Stimulated activated CD8-positive, alpha-beta memory T cell treated with anti-CD3 and anti-CD28 coated beads, Interleukin-15, amount 100 ng/mL, for 1 hour (primary cell): ENCODE measurements around the gene STK32C.

Experiments used
- DNase-seq: peaks from one replicate; pipeline ENCODE4 v3.0.0-alpha.2; 2020; ENCODE audit warnings: low read depth

Gene STK32C

GRCh38 chr10:132197271-132198067, 110.3 kb downstream of the STK32C start:
- DNase-seq = no peak

DNA sequence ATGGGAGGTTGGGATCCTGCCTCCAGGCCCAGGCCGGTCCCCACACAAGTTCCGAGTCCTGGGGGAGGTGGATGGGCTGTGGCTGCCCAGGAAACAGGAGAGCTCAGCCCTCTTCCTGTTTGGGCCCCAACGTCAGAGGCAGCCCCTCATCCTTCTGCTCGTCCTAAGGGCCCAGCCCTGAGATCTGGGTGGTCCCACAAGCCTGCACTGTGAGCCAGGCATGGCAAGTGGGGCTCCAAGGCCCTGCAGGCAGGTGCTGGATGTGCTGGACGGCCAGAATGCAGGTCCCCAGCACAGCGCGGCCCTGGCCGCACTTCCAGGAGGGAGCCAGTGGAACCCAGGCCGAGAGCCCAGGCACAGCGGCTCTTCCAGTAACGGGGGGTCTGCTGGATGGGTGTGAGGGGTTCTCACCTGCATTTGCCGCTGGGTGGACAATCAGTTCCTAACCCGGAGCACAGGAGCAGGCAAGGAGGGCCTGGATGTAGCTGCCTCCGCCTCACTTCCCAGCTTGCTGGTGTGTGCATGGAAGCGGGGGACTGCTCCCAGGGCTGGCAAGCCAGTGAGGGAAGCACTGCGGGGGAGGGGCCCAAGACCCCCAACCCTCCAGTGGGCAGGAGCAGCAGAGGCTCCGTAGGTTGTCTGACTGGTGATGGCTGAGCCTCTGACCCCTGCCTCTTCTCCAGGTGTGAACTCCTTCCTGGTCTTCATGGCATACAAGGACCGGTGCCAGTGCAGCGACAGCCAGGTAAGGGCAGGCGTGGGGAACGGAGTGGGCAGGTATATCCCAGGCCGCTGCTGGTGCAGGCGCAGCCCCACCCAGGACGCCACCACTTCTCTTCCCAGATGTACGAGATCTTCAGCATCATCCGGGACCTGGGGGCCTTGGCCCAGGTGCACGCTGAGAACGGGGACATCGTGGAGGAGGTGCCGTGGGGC, 111.3 kb downstream of the STK32C start:
- DNase-seq = no peak

DNA sequence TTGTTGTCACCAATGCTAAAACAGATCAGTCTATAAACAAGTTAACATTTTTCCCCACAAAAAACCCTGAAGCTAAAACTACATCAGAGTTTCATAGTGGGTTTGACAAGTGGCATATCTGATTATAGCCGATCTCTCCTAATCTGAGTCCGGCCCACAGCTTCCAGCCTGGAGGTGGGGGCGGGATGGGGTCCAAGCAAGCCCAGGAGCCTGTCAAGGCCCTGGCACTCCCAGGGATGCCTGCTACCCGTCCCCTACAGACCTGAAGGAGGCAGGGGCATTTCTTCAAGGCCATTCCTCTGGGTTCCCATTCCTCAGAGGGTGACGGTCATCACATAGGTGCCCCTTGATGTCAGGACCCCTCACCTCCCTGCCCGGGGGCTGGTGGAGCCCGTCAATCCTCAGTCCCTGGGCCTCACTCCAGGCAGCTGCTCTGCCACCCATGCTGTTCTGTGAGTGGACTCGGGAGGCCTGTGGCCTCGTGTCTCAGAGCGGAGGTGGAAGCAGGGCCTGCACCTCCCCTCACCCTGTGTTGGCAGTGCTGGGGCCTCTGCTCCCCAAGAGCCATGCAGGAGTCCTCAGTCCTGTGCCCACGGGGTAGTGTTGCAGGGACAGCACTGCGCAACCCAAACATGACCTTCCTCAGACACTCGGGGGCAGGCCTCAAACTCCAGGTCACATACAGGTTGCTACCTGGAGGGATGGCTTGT, 112.2 kb downstream of the STK32C start:
- DNase-seq = no peak

DNA sequence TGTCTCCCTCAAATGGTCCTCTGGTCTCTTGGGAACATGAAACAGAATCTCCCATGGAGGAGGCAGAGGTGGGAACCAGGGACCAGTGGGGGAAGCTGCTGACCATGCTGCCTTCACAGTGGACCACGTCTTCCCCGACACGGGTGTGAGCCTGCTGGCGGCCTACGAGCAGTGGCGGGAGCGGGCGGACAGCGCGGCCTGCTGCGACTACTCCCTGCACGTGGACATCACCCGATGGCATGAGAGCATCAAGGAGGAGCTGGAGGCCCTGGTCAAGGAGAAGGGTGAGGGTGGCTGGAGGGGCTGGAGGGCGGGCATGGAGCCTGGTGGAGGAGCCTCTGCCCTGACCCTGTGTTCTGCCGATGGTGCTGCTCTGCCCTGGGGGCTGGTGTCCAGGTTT, 113.0 kb downstream of the STK32C start:
- DNase-seq = no peak

DNA sequence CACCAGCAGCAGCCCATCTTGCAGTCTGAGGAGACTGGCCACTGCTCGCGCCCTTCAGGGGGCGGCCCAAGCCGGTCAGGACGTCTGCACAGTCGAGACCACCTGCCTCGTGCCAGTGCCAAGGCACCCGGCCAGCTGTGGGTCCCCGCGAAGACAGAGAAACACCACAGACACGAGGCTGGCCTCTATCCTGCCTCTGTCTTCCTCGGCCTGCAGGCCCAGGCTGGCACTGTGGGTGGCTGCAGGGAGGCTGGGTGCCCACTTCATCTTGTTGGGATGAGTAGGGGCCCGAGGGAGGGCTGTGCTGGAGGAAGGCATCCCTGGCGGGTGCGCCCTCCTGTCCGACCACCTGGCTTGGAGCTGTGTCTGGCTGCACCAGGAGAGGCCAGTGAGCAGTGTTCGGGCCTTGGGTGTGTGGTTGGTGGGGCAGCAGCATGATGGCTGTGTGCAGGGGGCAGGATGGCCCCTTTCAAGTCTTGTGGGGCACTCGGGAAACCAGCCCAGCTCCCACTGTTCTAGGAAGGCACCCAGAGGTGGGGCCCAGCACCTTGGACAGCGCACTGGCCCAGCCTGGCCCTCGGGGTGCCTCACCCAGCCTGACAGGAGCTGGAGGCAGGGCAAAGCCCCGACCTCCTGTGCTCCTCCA, 113.7 kb downstream of the STK32C start:
- DNase-seq = no peak

- no peak for DNase-seq
Observed at GRCh38 chr10:132192991-132193665, 114.6 kb downstream of the STK32C start.

DNA sequence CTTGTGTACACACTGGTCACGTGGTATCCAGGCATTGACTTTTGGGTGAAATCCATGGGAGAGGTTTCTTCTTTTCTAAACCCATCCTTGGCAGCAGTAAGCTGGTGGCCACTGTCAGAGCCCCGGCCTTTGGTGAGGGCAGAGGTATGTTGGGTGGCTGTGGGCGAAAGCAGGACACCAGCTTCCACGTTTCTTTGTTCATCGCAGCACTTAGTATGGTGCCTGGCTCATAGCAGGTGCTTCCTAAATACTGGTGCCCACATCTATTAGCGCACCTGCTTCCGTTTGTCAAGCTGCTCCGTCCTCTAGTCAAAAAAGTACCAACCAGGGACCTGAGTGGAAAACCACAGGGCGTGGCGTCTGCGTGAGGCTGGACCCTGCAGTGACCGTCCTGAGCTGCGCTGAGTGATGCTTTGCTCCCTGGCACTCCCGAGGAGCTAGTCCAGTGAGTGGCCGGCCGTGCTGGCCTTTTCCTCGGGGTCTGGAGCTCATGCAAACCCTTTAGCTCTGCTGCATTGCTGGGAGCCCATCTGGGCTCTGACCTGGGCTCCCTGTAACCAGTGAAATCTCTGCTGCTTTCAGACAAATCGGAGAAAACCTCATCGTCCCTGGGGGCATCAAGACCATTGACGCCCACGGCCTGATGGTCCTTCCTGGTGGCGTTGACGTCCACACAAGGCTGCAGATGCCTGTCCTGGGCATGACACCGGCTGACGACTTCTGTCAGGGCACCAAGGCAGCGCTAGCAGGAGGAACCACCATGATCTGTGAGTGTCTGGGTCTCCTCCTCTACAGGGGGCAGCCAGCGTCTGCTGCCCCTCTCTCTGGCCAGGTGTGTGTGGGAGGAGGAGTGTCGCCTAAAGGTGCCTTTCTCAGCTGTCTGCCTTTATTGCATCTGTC, 115.4 kb downstream of the STK32C start:
- DNase-seq = no peak

- no peak for DNase-seq
Observed at GRCh38 chr10:132189810-132190422, 117.8 kb downstream of the STK32C start.

DNA sequence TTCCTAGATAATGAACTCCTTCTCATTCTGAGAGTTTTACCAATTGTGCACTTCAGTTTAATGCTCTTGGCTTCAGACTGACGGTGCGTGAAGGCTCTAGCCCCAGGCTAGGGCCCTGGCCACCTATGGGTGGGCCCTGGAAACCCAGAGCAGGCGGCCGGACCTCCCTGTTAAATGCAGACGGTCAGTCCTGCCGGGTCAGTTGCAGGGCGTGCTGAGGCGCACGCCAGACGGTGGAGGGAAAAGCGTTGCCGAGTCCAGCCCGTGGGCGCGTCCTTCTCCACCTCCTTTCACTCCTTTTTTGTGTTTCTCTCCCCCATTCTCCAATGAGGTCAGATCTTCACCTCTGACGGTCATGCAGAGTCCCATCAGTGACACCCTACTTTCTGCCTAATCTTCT, 118.7 kb downstream of the STK32C start:
- DNase-seq = no peak

DNA sequence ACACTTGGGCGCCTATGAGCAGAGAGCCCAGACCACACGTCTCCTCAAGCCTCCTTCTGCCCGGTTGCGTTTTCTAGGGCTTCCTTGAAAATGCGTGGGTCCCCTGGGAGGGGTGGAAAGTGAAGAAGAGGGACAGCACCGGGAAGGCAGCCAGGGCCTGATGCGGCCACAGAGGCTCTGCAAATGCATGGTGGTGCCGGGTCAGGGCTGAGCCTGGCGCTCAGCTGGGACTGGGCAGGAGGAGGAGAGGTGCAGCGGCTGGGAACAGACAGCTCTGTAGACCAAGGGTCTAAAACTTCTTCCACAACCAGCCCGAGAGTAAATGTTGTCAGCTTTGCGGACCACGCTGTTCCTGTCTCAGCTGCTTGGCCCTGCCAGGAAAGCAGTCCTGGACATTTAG, 119.4 kb downstream of the STK32C start:
- no peak for DNase-seq

DNA sequence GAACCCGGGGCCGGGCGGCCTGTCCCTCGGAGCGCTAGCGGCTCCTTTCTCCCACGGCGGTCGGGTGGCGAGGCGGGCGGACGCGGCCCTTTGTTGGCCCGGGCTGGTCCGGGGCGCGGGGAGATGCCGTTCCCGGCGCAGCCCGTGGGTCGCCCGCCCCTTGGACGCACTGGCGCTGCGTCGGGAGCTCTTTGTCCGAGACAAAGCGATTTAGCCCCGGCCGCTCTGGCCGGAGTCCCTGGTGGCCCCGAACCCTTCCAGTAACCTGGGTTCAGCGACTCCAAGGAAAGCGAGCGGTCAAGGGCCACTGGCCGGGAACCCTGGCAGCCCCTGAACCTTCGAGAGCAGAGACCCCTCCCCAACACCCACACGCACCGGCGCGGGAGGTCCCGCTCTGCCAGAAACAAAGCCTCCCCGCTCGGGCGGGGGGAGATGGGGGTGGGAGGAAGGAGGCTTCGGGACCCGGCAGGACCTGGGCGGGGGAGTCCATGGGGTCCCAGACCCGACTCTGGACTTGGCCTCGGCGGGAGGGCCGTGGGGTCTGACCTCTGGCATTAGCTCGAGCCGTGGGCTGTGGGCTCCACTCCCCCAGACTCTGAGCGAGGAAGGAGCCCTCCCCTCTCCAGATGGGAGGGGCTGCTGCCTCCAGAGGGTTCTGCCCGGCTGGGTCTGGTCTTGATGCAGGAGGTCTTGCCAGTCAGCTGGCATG, 120.2 kb downstream of the STK32C start:
- DNase-seq = no peak

DNA sequence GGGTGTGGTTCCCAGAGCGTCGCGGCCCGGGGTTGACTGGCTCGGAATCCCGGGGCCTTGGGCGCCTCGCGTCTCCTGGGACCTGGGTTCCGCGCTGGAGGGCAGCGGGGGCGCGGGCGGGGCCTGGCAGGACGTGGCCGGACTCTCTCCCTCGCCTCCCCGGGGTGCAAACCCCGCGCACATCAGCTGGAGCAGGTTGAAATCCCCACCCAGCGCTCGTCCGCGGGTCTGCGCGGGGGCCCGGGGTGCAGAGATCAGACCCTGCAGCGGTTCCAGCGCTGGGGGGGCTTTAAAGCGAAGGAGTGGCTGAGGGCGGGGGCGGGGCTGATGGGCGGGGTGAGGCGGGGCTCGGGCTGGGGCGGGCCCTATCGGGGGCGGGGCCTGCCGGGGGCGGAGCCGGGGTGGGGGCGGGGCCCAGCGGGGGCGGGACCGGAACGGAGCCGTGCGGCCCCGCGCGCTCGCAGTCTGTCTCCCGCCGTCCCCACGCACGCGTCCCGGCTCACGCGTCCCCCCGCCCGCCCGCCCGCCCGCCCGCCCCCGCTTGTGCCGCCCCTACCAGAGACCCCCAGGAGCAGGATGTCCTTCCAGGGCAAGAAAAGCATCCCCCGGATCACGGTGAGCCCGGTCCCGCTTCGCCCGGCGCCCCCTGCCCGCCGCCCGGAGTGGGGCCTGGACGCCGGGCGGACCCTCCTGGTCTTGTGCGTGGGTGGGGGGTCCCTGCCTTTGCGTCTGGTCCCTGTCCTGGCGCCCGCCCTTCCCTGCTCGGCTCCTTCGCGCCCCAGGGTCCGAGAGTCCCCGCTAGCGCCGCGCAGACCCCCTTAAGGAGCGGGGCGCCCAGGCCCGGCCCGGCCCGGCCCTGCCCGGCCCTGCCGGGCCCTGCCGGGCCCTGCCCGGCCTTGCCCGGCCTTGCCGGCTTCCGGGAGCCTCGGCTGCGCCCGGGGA, 121.0 kb downstream of the STK32C start, which contains the start of gene DPYSL4:
Gene DPYSL4, plus strand, starts transcription at position 461 of the 942 bp plus-strand sequence. Its CDS starts 116 bp downstream, at position 577.
- no peak for DNase-seq

DNA sequence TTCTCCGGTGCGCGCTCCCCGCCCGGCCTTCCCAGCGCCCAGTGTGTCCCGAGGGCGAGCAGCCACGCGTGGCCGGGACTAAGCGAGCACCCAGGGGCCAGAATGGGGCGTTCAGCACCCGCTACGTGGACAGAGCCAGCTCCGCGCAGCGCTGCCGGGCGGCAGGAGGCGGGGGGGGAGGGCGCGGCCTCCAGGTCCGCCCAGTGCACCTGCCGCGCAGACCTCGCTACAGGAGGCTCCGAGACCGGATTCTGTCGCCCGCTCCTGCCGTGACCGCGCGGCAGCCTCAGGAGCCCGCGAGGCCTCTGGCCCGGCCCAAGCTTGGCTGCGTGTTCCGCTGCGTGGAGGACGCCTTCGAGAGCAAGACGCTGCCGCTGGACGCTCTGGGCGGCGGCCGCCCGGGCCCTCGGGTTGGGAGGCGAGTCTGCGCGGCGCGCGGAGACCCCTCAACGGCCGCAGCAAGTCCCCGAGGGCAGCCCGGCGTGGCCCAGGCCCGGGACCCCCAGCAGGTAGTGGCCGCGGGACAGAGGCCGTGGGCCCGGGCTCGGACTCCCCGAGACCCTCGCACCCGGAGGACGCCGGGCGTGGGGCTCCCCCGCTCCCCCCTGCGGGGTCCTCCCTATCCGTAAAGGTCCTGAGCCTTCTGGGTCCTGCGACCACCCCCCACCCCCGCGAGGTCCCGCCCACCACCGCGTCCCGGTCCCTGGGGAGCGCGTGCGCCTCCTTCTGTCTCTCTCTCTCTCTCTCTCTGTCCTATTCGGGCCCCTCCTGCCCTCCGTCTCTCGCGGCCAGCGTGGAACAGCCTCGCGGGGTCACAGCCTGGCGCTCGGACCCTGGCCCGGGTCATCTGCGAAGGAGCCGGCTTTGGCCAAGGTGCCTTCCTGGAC, 121.9 kb downstream of the STK32C start:
- peak; percentile 28 for DNase-seq

GRCh38 chr10:132184816-132185593, 122.7 kb downstream of the STK32C start:
- DNase-seq = no peak

GRCh38 chr10:132183046-132183445, 124.7 kb downstream of the STK32C start:
- DNase-seq = no peak

- DNase-seq = no peak
Observed at GRCh38 chr10:132182591-132182990, 125.2 kb downstream of the STK32C start.
